Hepatocyte (in vitro differentiated cells): Measurements from ENCODE around the gene OR10G3. TPM values are rescaled to one million over a fixed set of nuclear protein-coding genes. Genes with fewer than 3 reads are reported as not detected.

ENCODE experiments used
- DNase-seq: peaks from one replicate; pipeline ENCODE4 v3.0.0-alpha.2; 2016; ENCODE audit warnings: low spot score
- H2AFZ ChIP-seq: fragments of 200-600 bp; sonication (generic); 2 replicates; pipeline ENCODE4 v1.6.0; 2016; ENCODE audit warnings: antibody characterized with exemption, mild to moderate bottlenecking
- H3K27ac ChIP-seq: fragments of 200-600 bp; sonication (generic); 2 replicates; pipeline ENCODE4 v1.5.1; 2016; ENCODE audit warnings: mild to moderate bottlenecking
- H3K27me3 ChIP-seq: fragments of 200-600 bp; sonication (generic); 2 replicates; pipeline ENCODE4 v1.6.1; 2016
- H3K36me3 ChIP-seq: fragments of 200-600 bp; sonication (generic); replicated peaks from 2 replicates; pipeline ENCODE4 v1.5.1; 2016; ENCODE audit warnings: low read depth; ENCODE audit not compliant: insufficient read depth
- H3K4me1 ChIP-seq: fragments of 200-600 bp; sonication (generic); 2 replicates; pipeline ENCODE4 v1.5.1; 2016; ENCODE audit warnings: mild to moderate bottlenecking, moderate library complexity; ENCODE audit not compliant: insufficient read depth
- H3K4me2 ChIP-seq: fragments of 200-600 bp; sonication (generic); 2 replicates; pipeline ENCODE4 v1.6.0; 2016
- H3K4me3 ChIP-seq: fragments of 200-600 bp; sonication (generic); 2 replicates; pipeline ENCODE4 v1.5.1; 2016; ENCODE audit warnings: mild to moderate bottlenecking
- H3K79me2 ChIP-seq: fragments of 200-600 bp; sonication (generic); 2 replicates; pipeline ENCODE4 v1.6.0; 2017; ENCODE audit warnings: mild to moderate bottlenecking
- H3K9me2 ChIP-seq: fragments of 200-600 bp; sonication (generic); replicated peaks from 2 replicates; pipeline ENCODE4 v1.6.0; 2017; ENCODE audit warnings: mild to moderate bottlenecking; ENCODE audit not compliant: insufficient read depth
- H3K9me3 ChIP-seq: fragments of 200-600 bp; sonication (generic); 2 replicates; pipeline ENCODE4 v1.5.1; 2016; ENCODE audit warnings: low read depth, mild to moderate bottlenecking
- H4K20me1 ChIP-seq: fragments of 200-600 bp; sonication (generic); 2 replicates; pipeline ENCODE4 v1.6.0; 2016; ENCODE audit warnings: mild to moderate bottlenecking; ENCODE audit not compliant: insufficient read depth, poor library complexity, severe bottlenecking
- EZH2 ChIP-seq: fragments of 200-600 bp; sonication (generic); IDR thresholded peaks from 2 replicates; pipeline ENCODE4 v1.6.1; 2016; ENCODE audit warnings: antibody characterized with exemption, mild to moderate bottlenecking, borderline replicate concordance
- EZH2phosphoT487 ChIP-seq: fragments of 200-600 bp; sonication (generic); IDR thresholded peaks from one replicate; pipeline ENCODE4 v1.6.1; 2018; ENCODE audit warnings: antibody characterized with exemption, mild to moderate bottlenecking, low read depth, moderate library complexity; ENCODE audit not compliant: unreplicated experiment, severe bottlenecking
- WGBS: methylation state at CpG from one replicate; pipeline ENCODE4 v1.1.6; 2016; ENCODE audit warnings: low lambda C conversion rate; ENCODE audit errors: missing lambda C conversion rate; 5-methylcytosine and 5-hydroxymethylcytosine counted together
- polyA plus RNA-seq: library from polyadenylated mRNA; unstranded; fragments of >200 nt; fragmentation: Nextera tagmentation; extraction: Ambion mirVana; gene quantifications from 2 replicates; pipeline ENCODE4 v1.2.1, GENCODE V29; 2016
- total RNA-seq: library from RNA; depleted of rRNA; stranded (reverse); fragments of >200 nt; gene quantifications from 2 replicates; pipeline ENCODE4 v1.2.3, GENCODE V29; 2014
- TF ChIP-seq, protein P1 (sequence below): fragments of 200-600 bp; sonication (generic); IDR thresholded peaks from 2 replicates; pipeline ENCODE4 v1.5.1; 2016; ENCODE audit warnings: antibody characterized with exemption, mild to moderate bottlenecking; ENCODE audit not compliant: poor library complexity

The OR10G3 gene
- total and polyA plus RNA-seq, 2 experiments from 2014 or later, result not detected

GRCh38 chr14:21572604-21573003 lies 7.3 kb downstream of the OR10G3 start:
- Histone ChIP-seq H3K36me3 (no peaks in the 10 kb centered on the region), H3K9me2 (no peaks in the 10 kb centered on the region), H4K20me1 (no peaks in the 10 kb centered on the region), H3K27ac (no peak overlapping the region), H2AFZ (no peak overlapping the region), H3K79me2 (no peaks in the 10 kb centered on the region), H3K4me2 (no peak overlapping the region), H3K4me3 (no peak overlapping the region), H3K4me1 (no peaks in the 10 kb centered on the region), H3K27me3 (peaks cover 3% of the 10 kb centered on the region), H3K9me3 (no peaks in the 10 kb centered on the region)
- no peak for DNase-seq
- TF ChIP-seq, protein P1, sequence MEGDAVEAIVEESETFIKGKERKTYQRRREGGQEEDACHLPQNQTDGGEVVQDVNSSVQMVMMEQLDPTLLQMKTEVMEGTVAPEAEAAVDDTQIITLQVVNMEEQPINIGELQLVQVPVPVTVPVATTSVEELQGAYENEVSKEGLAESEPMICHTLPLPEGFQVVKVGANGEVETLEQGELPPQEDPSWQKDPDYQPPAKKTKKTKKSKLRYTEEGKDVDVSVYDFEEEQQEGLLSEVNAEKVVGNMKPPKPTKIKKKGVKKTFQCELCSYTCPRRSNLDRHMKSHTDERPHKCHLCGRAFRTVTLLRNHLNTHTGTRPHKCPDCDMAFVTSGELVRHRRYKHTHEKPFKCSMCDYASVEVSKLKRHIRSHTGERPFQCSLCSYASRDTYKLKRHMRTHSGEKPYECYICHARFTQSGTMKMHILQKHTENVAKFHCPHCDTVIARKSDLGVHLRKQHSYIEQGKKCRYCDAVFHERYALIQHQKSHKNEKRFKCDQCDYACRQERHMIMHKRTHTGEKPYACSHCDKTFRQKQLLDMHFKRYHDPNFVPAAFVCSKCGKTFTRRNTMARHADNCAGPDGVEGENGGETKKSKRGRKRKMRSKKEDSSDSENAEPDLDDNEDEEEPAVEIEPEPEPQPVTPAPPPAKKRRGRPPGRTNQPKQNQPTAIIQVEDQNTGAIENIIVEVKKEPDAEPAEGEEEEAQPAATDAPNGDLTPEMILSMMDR, result no peak
- TF ChIP-seq EZH2 (no peak), EZH2phosphoT487 (no peak)

- Histone ChIP-seq H3K27ac (no peak overlapping the region), H3K4me2 (peak overlapping the region; percentile 71), H2AFZ (no peak overlapping the region), H3K4me1 (peaks cover 6% of the 10 kb centered on the region), H3K36me3 (no peaks in the 10 kb centered on the region), H3K79me2 (no peaks in the 10 kb centered on the region), H3K9me2 (no peaks in the 10 kb centered on the region), H3K27me3 (no peaks in the 10 kb centered on the region), H3K9me3 (no peaks in the 10 kb centered on the region), H4K20me1 (no peaks in the 10 kb centered on the region), H3K4me3 (no peak overlapping the region)
- DNase-seq, result no peak
- WGBS, result 78% methylated on average over 8 of the region's 8 CpGs
- TF ChIP-seq, protein P1, result no peak
- TF ChIP-seq EZH2, result no peak
- TF ChIP-seq EZH2phosphoT487, result no peak
Observed at GRCh38 chr14:21558703-21559170, 21.1 kb downstream of the OR10G3 start.

DNA sequence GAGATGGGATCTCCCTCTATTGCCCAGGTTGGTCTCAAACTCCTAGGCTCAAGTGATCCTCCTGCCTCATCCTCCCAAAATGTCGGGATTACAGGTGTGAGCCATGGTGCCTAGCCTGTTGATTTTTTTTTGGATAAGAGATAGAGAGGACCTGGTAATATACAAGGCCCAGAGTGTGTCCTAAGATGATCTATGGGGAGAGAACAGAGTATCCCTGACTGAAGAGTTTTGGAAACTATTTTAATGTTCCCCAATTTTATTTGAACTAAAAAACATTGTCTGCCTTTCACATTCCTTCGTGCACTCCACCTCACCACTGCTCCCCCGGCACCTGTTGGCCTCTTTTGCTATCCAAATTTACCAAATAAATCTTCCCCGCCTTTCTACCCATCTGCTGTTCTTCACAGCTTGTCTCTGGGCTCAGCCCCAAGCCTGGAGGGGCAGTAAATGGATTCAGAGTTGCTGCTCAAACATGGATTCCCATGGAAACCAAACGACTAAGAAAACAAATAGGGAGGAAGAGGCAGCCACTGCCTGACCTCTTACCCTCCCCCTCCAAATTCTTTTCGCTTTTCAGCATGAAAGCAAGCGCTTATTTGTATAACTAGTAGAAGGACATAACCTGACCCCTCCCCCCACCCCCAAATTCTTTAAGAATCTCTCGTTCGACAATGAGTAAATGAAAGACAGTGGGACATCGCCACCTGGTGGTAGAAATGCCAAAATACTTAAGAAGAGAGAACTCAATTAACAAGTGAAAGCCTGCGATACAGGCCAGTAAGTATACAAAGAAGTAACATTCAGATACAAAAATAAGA lies 22.6 kb downstream of the OR10G3 start:
- Histone ChIP-seq H3K36me3 (no peaks in the 10 kb centered on the region), H2AFZ (peak overlapping the region; percentile 54), H3K27ac (peak overlapping the region; percentile 22), H3K79me2 (no peaks in the 10 kb centered on the region), H3K4me1 (peaks cover 6% of the 10 kb centered on the region), H4K20me1 (no peaks in the 10 kb centered on the region), H3K9me2 (no peaks in the 10 kb centered on the region), H3K4me2 (peak overlapping the region; percentile 71), H3K27me3 (no peaks in the 10 kb centered on the region), H3K9me3 (no peaks in the 10 kb centered on the region), H3K4me3 (no peak overlapping the region)
- peak; percentile 94 for DNase-seq
- 4% methylated on average over 11 of the region's 11 CpGs for WGBS
- no peak for TF ChIP-seq EZH2phosphoT487
- TF ChIP-seq, protein P1, result peak; percentile 81
